HepG2 (cell line): ENCODE results near the gene B4GALT3. TPM values are rescaled to one million over a fixed set of nuclear protein-coding genes. Genes with fewer than 3 reads are reported as not detected.

Experiments
- ATF2 ChIP-seq: sonication (generic); formaldehyde crosslinking; IDR thresholded peaks from 2 replicates; pipeline ENCODE4 v1.4.0; 2020; ENCODE audit warnings: missing genetic modification reagents
- CC2D1A ChIP-seq: sonication (generic); formaldehyde crosslinking; IDR thresholded peaks from 2 replicates; pipeline ENCODE4 v1.8.1; 2023; ENCODE audit warnings: mild to moderate bottlenecking, missing genetic modification reagents
- ETV5 ChIP-seq: IDR thresholded peaks from 2 replicates; pipeline ENCODE4 v1.6.1; 2018; ENCODE audit warnings: missing biosample characterization, missing genetic modification reagents, inconsistent platforms, borderline replicate concordance
- FOXA1 ChIP-seq, 2 experiments: fragments of 450-650 bp in 1 of 2; sonication (generic) in 1 of 2; formaldehyde crosslinking in 1 of 2; IDR thresholded peaks; 2 replicates each; pipeline versions ENCODE4 v1.4.0 to v1.6.1; 2016 to 2020; ENCODE audit warnings: missing genetic modification reagents in 1 of 2
- HNRNPLL ChIP-seq: fragments of 200-400 bp; formaldehyde crosslinking; IDR thresholded peaks from 2 replicates; pipeline ENCODE4 v1.6.1; 2017; ENCODE audit warnings: mild to moderate bottlenecking, low read depth, low read length; ENCODE audit not compliant: poor library complexity, severe bottlenecking
- NFRKB ChIP-seq: fragments of 450-650 bp; IDR thresholded peaks from 2 replicates; pipeline ENCODE4 v1.6.1; 2017
- ONECUT2 ChIP-seq: sonication (generic); formaldehyde crosslinking; IDR thresholded peaks from 2 replicates; pipeline ENCODE4 v1.4.0; 2020; ENCODE audit warnings: missing genetic modification reagents
- PHF5A ChIP-seq: IDR thresholded peaks from one replicate; pipeline ENCODE4 v1.6.1; 2018; ENCODE audit warnings: low read depth, missing genetic modification reagents; ENCODE audit not compliant: unreplicated experiment
- PPARG ChIP-seq: conservative IDR thresholded peaks from 2 replicates; pipeline ENCODE4 v1.6.1; 2016; ENCODE audit warnings: missing biosample characterization, missing genetic modification reagents
- PREB ChIP-seq: sonication (generic); formaldehyde crosslinking; IDR thresholded peaks from 2 replicates; pipeline ENCODE4 v1.4.0; 2020; ENCODE audit warnings: missing genetic modification reagents
- SIN3A ChIP-seq: IDR thresholded peaks from 2 replicates; pipeline ENCODE4 v1.6.1; 2011; ENCODE audit warnings: low read depth, mild to moderate bottlenecking, control low read depth, low read length, borderline replicate concordance
- SKIL ChIP-seq: sonication (generic); formaldehyde crosslinking; IDR thresholded peaks from 2 replicates; pipeline ENCODE4 v1.8.0; 2022; ENCODE audit warnings: missing genetic modification reagents, mild to moderate bottlenecking, moderate library complexity, borderline replicate concordance
- TAF1 ChIP-seq: sonication (generic); formaldehyde crosslinking; IDR thresholded peaks from 2 replicates; pipeline ENCODE4 v1.4.0; 2020; ENCODE audit warnings: missing genetic modification reagents
- ZBTB26 ChIP-seq: IDR thresholded peaks from 2 replicates; pipeline ENCODE4 v1.6.1; 2016; ENCODE audit warnings: missing compliant biosample characterization, missing genetic modification reagents, borderline replicate concordance
- ZMYM2 ChIP-seq: sonication (generic); formaldehyde crosslinking; IDR thresholded peaks from 2 replicates; pipeline ENCODE4 v1.8.0; 2022; ENCODE audit warnings: mild to moderate bottlenecking, missing genetic modification reagents
- ZNF256 ChIP-seq: sonication (generic); formaldehyde crosslinking; conservative IDR thresholded peaks from 2 replicates; pipeline ENCODE4 v1.4.0; 2020; ENCODE audit warnings: missing genetic modification reagents
- ZNF709 ChIP-seq: sonication (generic); formaldehyde crosslinking; IDR thresholded peaks from 2 replicates; pipeline ENCODE4 v1.5.0; 2020; ENCODE audit warnings: mild to moderate bottlenecking, missing genetic modification reagents
- ZNF800 ChIP-seq: sonication (generic); formaldehyde crosslinking; IDR thresholded peaks from 2 replicates; pipeline ENCODE4 v1.4.0; 2020; ENCODE audit warnings: missing genetic modification reagents
- polyA plus RNA-seq, 8 experiments: library from polyadenylated mRNA; depleted of rRNA in 3 of 8; stranded (reverse) in 7 of 8; unstranded in 1 of 8; fragments of >200 nt; fragmentation: Illumina TruSeq in 4 of 8; extraction: Trizol in 4 of 8; gene quantifications; 2 replicates each; pipeline versions ENCODE4 v1.2.1 to v1.2.3, GENCODE V29; 2011 to 2016; ENCODE audit warnings: low read depth in 4 of 8, missing spikeins in 1 of 8, mixed read lengths in 1 of 8; ENCODE audit not compliant: insufficient read depth in 1 of 8
- total RNA-seq, 5 experiments: library from RNA; depleted of rRNA; stranded (reverse); fragments of >200 nt; fragmentation: Illumina TruSeq; extraction: Trizol; gene quantifications; 2 replicates each; pipeline ENCODE4 v1.2.3, GENCODE V29; 2016; ENCODE audit warnings: low read depth in 1 of 5
- TF ChIP-seq, protein P1 (sequence below): sonication (generic); formaldehyde crosslinking; IDR thresholded peaks from 2 replicates; pipeline ENCODE4 v1.5.0; 2020; ENCODE audit warnings: missing genetic modification reagents, mild to moderate bottlenecking, borderline replicate concordance

Gene B4GALT3
- total and polyA plus RNA-seq, 2 of the 13 experiments (the other 11 are each of a cell fraction or from before 2014, with no cell fraction given): 35.6 to 40.4 TPM

GRCh38 chr1:161218301-161219077, 41.2 kb upstream of the B4GALT3 start (continued):
- no peak for TF ChIP-seq ONECUT2 (CRISPR knock-in tag)
- peak; percentile 96 for TF ChIP-seq ETV5 (CRISPR knock-in tag)
- TF ChIP-seq ZNF256 (CRISPR knock-in tag): no peak
- TF ChIP-seq NFRKB: no peak
- no peak for TF ChIP-seq HNRNPLL
- TF ChIP-seq TAF1 (CRISPR knock-in tag): peak; percentile 31; the same call in 1 of the 2 replicates
- TF ChIP-seq FOXA1 (IDR thresholded peaks at IDR 0.05): no peak
- peak; percentile 88 for TF ChIP-seq FOXA1 (CRISPR knock-in tag; IDR thresholded peaks at IDR 0.05)
- TF ChIP-seq, protein P1, sequence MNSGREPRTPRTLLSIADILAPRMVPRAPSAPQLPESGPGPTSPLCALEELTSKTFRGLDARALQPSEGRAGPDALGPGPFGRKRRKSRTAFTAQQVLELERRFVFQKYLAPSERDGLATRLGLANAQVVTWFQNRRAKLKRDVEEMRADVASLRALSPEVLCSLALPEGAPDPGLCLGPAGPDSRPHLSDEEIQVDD (CRISPR knock-in tag): no peak
- no peak for TF ChIP-seq PHF5A (CRISPR knock-in tag)
- peak; percentile 22; the same call in 1 of the 2 replicates for TF ChIP-seq ATF2 (CRISPR knock-in tag)
- no peak for TF ChIP-seq ZBTB26 (CRISPR knock-in tag)
- no peak for TF ChIP-seq PREB (CRISPR knock-in tag)
- peak; percentile 59; the same call in 1 of the 2 replicates for TF ChIP-seq SKIL
- TF ChIP-seq PPARG (CRISPR knock-in tag): peak; percentile 89
- TF ChIP-seq ZNF709 (CRISPR knock-in tag): no peak
- TF ChIP-seq ZMYM2 (CRISPR knock-in tag): peak; percentile 38; the same call in 1 of the 2 replicates
- TF ChIP-seq SIN3A: no peak
- 0 out of 2 replicates have a peak, but pooled peaks have one; percentile 67 for TF ChIP-seq CC2D1A (CRISPR knock-in tag)
- no peak for TF ChIP-seq ZNF800 (CRISPR knock-in tag)
